ENCODE measurements around the gene TLL1.

DNA sequence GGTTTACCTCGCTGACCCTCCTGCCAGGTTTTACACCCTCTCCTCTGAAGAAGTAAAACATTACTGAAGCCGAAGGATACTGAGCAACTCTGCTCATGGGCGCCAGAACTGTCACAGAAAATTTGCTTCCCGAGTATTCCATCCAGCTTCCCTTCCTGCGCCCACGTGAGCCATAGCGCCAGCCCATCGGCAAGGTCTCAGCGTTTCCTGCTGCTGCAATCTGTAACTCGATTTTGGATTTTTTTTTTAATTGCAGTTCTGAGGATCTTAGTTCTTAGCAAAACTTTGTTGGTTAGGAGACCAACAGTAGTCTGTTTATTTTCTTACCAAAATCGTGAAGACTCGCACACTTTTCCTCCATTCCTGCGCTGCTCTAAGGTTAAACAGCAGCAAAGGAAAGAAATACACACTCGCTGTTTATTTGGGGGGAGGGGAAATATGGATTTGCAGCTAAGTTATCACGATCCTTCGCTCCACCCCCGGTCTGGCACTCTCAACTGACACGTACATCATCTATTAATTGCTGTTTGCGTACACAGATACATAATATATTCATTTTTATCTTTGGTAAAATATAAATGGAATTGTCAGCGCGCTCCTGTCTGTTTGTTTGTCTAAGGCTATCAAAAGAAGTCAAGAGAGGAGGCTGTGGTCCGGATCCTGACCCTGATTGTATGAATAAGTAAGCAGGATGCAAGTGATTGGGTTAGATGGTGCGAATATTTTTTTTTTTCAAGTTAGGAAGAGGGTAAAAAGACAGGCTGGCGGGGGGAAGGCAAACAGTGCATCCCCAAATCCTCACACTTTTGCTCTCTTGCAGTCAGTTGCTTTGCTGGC, at the start of gene TLL1:
- TF ChIP-seq, protein P1, sequence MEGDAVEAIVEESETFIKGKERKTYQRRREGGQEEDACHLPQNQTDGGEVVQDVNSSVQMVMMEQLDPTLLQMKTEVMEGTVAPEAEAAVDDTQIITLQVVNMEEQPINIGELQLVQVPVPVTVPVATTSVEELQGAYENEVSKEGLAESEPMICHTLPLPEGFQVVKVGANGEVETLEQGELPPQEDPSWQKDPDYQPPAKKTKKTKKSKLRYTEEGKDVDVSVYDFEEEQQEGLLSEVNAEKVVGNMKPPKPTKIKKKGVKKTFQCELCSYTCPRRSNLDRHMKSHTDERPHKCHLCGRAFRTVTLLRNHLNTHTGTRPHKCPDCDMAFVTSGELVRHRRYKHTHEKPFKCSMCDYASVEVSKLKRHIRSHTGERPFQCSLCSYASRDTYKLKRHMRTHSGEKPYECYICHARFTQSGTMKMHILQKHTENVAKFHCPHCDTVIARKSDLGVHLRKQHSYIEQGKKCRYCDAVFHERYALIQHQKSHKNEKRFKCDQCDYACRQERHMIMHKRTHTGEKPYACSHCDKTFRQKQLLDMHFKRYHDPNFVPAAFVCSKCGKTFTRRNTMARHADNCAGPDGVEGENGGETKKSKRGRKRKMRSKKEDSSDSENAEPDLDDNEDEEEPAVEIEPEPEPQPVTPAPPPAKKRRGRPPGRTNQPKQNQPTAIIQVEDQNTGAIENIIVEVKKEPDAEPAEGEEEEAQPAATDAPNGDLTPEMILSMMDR (IDR thresholded peaks at IDR 0.05) = no peak
- TF ChIP-seq POLR2A (IDR thresholded peaks at IDR 0.05; ENCODE audit: low read depth) = no peak
- TF ChIP-seq EP300 (IDR thresholded peaks at IDR 0.05) = no peak
- peak in 1 of 2 donors; percentile 46 for TF ChIP-seq POLR2AphosphoS5 (IDR thresholded peaks at IDR 0.05)

All from esophagus muscularis mucosa (tissue), 4 donors.